ENCODE results near the gene ZNF606.
A peak's percentile ranks its signal among the peaks of the same experiment; 100 is the strongest.

The ZNF606 gene

GRCh38 chr19:58002384-58003173 lies at the start of gene ZNF606:
TSS of gene ZNF606 (minus strand) at chr19:58002820. CDS start at chr19:58001319, 1,501 bp downstream.
- DNase-seq (ENCODE audit: low read depth in 1 of 2, low spot score in 1 of 2) = peak; percentile 64 to 76

GRCh38 chr19:58052256-58052655 lies 49.6 kb upstream of the ZNF606 start:
- DNase-seq (ENCODE audit: low read depth in 1 of 2, low spot score in 1 of 2) = no peak

DNA sequence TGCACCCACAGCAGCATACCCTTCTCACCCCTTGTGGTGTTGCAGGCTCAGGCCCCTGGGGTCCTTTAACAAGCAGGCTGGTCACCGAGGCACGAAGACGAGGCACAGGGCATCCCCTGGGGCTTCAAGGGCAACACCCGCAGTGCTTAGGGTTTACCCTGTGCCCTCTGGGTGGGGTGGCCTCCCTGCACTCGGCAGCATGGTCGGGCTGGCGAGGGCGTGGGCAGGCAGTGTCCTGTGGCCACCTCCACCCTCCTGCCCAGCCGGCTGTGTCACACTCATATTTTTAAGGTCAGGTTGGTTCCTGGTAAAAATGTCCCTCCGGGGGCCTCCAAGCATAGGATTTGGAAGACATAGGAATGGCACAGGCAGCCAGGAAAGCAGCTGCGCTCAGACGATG lies 45.1 kb upstream of the ZNF606 start:
- DNase-seq (ENCODE audit: low read depth in 1 of 2, low spot score in 1 of 2) = no peak

DNA sequence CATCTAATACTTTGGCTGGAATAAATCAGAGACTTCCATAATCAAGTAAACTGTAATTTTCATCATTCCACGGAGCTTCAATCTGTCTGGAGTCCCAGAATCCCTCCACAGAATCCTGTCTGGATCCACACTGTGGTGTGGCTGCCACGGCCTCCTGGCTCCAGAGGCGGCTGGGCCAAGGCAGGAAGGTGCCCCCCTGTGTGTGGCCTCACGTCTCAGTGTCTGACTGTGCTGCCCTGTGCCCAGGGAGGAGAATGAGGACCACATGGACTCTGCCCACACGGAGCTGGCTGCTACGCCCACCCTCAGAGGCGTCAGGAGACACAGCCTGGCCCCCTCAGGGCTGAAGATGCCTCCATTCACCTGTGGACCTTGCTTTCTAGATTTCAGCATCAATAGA lies 44.2 kb upstream of the ZNF606 start:
- no peak for DNase-seq (ENCODE audit: low read depth in 1 of 2, low spot score in 1 of 2)

- DNase-seq (ENCODE audit: low read depth in 1 of 2, low spot score in 1 of 2) = no peak
Observed at GRCh38 chr19:58045411-58046050, 42.9 kb upstream of the ZNF606 start.

DNA sequence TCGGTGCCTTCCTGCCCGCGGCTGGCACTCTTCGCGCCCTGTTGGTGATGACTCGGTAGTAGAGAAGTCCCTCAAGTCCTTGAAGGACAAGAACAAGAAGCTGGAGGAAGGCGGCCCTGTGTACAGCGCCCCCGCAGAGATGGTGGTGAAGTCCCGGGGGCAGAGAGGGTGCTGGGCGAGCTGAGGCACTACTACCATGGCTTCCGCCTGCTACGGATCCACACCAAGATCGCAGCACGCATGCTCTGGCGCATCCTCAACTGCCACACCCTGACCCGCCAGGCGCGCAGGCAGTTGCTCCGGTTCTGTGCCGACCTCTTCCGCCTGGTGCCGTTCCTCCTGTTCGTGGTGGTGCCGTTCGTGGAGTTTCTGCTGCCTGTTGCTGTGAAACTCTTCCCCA lies 42.3 kb upstream of the ZNF606 start:
- no peak for DNase-seq (ENCODE audit: low read depth in 1 of 2, low spot score in 1 of 2)

- DNase-seq (ENCODE audit: low read depth in 1 of 2, low spot score in 1 of 2) = no peak
Observed at GRCh38 chr19:58044391-58044790, 41.8 kb upstream of the ZNF606 start.

- no peak for DNase-seq (ENCODE audit: low read depth in 1 of 2, low spot score in 1 of 2)
Observed at GRCh38 chr19:58042495-58043340, 40.1 kb upstream of the ZNF606 start.

GRCh38 chr19:58040751-58041525 lies 38.3 kb upstream of the ZNF606 start:
- DNase-seq (ENCODE audit: low read depth in 1 of 2, low spot score in 1 of 2) = no peak

DNA sequence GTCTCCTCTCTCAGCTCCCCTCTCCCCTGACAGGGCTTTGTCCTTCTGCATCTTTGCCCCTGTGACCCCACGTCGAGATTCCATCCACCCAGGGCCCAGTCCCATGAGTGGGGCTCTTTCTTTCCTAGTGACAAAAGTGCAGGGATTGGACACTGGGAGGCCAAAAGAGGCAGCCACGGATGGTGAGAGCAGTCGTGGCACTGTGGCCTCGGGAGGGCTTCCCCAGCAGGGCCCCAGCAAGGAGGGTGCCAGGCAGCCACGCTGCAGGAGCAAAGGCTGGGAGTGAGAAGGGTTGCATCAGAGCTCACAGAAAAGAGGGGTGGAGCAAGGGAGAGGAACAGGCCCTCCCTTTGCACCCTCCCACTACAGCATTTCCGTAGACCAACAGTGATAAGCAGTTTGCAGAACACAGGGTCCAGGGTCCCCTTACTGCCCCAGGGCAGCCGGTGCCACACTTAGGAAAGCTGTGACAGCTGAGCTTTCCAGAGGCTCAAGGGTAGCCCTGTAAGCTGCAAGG lies 36.1 kb upstream of the ZNF606 start:
- no peak for DNase-seq (ENCODE audit: low read depth in 1 of 2, low spot score in 1 of 2)

DNA sequence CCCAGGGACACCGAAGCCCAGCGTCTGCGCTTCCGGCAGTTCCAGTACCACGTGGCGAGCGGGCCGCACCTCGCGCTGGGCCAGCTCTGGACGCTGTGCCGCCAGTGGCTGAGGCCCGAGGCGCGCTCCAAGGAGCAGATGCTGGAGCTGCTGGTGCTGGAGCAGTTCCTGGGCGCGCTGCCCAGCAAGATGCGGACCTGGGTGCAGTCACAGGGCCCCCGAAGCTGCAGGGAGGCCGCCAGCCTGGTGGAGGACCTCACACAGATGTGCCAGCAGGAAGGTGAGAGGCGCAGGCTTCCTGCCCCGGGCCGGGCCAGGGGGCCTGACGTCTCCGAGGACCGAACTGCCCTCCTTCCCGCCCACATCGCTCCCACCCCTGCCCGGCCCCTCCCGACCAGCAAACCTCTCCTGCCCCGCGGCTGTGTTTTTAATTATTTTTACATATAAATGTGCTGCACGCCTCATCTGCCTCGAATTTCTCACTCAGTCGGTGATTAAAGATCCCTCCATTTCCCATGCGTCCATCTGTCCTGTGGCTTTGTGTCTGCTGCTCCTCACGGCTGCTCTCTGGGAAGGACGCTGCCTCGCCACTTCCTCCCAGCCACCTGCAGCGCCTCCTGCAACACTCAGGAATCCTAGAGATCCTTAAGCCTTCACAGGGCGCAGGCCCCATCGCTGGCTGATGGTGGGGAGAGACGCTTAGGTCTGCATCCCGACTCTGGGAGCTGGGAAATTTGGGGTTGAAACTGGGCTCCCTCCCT lies 35.5 kb upstream of the ZNF606 start:
- no peak for DNase-seq (ENCODE audit: low read depth in 1 of 2, low spot score in 1 of 2)

- DNase-seq (ENCODE audit: low read depth in 1 of 2, low spot score in 1 of 2) = no peak
Observed at GRCh38 chr19:58035863-58036262, 33.2 kb upstream of the ZNF606 start.

DNA sequence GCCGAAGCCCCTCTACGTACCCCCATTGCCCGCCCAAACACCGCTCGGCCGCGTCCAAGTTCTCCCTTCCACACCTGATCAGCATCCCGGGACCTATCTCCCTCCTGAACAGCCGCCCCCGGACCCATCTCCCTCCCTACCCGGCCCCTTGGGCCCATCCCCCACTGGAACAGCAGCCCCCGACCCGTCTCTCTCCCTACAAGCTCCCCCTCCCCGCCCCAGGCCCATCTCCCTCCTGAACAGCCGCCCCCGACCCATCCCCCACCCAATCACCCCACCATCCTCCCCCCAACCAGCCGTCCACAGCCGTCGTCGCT lies 31.8 kb upstream of the ZNF606 start:
- no peak for DNase-seq (ENCODE audit: low read depth in 1 of 2, low spot score in 1 of 2)

- no peak for DNase-seq (ENCODE audit: low read depth in 1 of 2, low spot score in 1 of 2)
Observed at GRCh38 chr19:58033741-58034476, 31.3 kb upstream of the ZNF606 start, which contains the start of gene ZSCAN1. TSS of gene ZSCAN1 (plus strand) at chr19:58034025. CDS start at chr19:58037837, 3,812 bp downstream.

- DNase-seq (ENCODE audit: low read depth in 1 of 2, low spot score in 1 of 2) = no peak
Observed at GRCh38 chr19:58024661-58025060, 22.0 kb upstream of the ZNF606 start.

GRCh38 chr19:58022283-58022660 lies 19.7 kb upstream of the ZNF606 start:
- DNase-seq (ENCODE audit: low read depth in 1 of 2, low spot score in 1 of 2) = no peak

GRCh38 chr19:58021541-58022282 lies 19.1 kb upstream of the ZNF606 start:
- DNase-seq (ENCODE audit: low read depth in 1 of 2, low spot score in 1 of 2) = no peak

DNA sequence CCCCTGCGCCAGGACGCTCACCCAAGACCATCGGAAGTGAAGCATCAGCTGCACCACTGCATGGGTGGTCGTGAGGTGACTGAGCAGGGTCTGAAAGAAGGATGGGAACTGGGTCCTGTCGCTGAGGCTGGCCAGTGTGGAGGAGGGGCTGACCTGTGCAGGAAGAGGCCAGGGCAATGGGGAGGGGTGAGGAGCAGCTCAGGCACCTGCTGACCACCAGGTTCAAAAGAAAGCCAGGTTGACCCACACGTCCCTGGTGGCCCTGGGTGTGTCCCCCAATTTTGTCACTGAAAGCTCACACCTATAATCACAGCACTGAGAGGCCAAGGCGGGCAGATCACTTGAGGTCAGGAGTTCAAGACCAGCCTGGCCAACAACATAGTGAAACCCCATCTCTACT lies 17.5 kb upstream of the ZNF606 start:
- no peak for DNase-seq (ENCODE audit: low read depth in 1 of 2, low spot score in 1 of 2)

DNA sequence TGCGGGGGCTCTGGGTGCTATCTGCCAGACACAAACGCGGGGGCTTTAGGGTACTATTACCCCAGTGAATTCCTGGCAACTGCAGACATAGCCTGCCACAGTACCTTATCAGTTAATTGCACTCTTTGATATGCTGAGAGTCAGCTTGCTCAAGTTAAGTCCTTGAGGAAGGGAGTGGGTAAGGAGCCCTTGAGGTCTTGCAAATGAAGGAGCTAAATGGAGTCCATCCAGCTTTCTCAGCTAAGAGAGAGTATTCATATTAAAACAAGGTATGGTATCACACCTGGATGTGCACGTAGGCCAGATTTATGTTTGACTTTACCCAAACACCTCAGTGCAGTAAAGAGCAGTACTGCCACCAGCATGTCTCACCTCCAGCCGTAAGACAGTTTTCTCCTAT lies 11.5 kb upstream of the ZNF606 start:
- no peak for DNase-seq (ENCODE audit: low read depth in 1 of 2, low spot score in 1 of 2)

Measured in activated T-helper 1 cell treated with anti-CD3 and anti-CD28 coated beads, Interleukin-2, amount 50 U/mL, for 16 hours (primary cell).